ENCODE results near the gene PHF19.

DNA sequence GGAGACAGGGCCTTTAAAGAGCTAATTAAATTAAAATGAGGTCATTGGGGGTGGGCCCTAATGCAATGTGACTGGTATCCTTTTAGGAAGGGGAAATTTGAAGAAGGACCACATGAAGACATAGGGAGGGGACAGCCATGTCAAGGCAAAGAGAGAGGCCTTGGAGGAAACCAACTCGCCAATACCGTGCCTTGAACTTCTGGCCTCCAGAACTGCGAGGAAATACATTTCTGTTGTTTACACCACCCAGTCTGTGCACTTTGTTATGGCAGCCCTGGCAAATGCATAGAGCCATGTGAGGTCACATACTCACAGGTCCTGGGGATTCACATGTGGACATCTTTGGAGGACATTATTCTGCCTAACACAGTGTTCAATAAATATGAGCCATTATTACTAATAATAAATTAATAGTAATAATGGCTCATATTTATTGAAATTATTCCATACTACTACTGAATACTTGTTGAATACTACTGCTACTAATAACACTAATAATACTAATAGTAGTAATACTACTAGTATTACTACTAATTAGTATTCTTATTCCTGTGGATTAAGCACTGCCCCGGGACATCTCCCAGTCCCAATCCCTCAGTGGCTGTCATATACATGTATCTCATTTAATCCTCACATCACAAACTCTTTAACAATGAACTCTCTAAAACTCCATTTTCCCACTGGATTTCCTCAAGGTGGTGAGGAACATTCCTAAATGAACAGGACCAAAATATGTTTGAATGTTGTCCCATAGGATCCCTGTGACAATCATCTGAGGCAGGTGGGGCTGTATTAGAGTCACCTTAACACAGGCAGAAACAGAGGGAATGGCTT, 41.2 kb upstream of the PHF19 start:
- TF ChIP-seq, protein P1, sequence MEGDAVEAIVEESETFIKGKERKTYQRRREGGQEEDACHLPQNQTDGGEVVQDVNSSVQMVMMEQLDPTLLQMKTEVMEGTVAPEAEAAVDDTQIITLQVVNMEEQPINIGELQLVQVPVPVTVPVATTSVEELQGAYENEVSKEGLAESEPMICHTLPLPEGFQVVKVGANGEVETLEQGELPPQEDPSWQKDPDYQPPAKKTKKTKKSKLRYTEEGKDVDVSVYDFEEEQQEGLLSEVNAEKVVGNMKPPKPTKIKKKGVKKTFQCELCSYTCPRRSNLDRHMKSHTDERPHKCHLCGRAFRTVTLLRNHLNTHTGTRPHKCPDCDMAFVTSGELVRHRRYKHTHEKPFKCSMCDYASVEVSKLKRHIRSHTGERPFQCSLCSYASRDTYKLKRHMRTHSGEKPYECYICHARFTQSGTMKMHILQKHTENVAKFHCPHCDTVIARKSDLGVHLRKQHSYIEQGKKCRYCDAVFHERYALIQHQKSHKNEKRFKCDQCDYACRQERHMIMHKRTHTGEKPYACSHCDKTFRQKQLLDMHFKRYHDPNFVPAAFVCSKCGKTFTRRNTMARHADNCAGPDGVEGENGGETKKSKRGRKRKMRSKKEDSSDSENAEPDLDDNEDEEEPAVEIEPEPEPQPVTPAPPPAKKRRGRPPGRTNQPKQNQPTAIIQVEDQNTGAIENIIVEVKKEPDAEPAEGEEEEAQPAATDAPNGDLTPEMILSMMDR (IDR thresholded peaks at IDR 0.05; ENCODE audit: insufficient read depth, low read length, poor library complexity, severe bottlenecking) = no peak
- TF ChIP-seq EZH2phosphoT487 (conservative IDR thresholded peaks at IDR 0.05; ENCODE audit: low read length) = no peak

All from SU-DHL-6 (cell line).